Lung (tissue), 12 donors: ENCODE results near the gene DOCK10. TPM values are rescaled to one million over a fixed set of nuclear protein-coding genes. Genes with fewer than 3 reads are reported as not detected.

Experiments
- ATAC-seq: fragments of 200-7000 bp; cut with Tn5 transposase; one replicate; pipeline ENCODE4 v1.9.1; 2020; ENCODE audit warnings: moderate number of reproducible peaks; ENCODE audit not compliant: insufficient read depth, low FRiP score
- DNase-seq, 3 donors: peaks; one replicate each; pipeline ENCODE4 v3.0.0-alpha.2; 2013 to 2017
- H3K27ac ChIP-seq, 2 donors: one replicate each; pipeline ENCODE4 v1.5.1; 2013; ENCODE audit warnings: mild to moderate bottlenecking in 2 of 2, moderate library complexity in 2 of 2, control low read depth in 1 of 2, inconsistent platforms in 1 of 2, low read depth in 1 of 2, low read length in 1 of 2
- H3K27me3 ChIP-seq, 3 donors: one replicate each; pipeline ENCODE4 v1.5.1; 2013; ENCODE audit warnings: low read length in 2 of 3; ENCODE audit not compliant: control insufficient read depth in 3 of 3, insufficient read depth in 3 of 3
- H3K36me3 ChIP-seq, 4 donors: one replicate each; pipeline ENCODE4 v1.5.1; 2013; ENCODE audit warnings: low read length in 4 of 4, mild to moderate bottlenecking in 1 of 4, moderate library complexity in 1 of 4; ENCODE audit not compliant: control insufficient read depth in 4 of 4, insufficient read depth in 4 of 4
- H3K4me1 ChIP-seq, 5 donors: one replicate each; pipeline ENCODE4 v1.5.1; 2013; ENCODE audit warnings: low read length in 5 of 5, mild to moderate bottlenecking in 2 of 5, moderate library complexity in 1 of 5; ENCODE audit not compliant: control insufficient read depth in 5 of 5, insufficient read depth in 5 of 5
- H3K4me3 ChIP-seq: one replicate; pipeline ENCODE4 v1.5.1; 2013; ENCODE audit warnings: mild to moderate bottlenecking, control low read depth, moderate library complexity
- H3K9ac ChIP-seq, 2 donors: one replicate each; pipeline ENCODE4 v1.5.1; 2013; ENCODE audit warnings: low read length in 2 of 2, control low read depth in 1 of 2; ENCODE audit not compliant: insufficient read depth in 1 of 2
- H3K9me3 ChIP-seq, 4 donors: one replicate each; pipeline ENCODE4 v1.5.1; 2013; ENCODE audit warnings: low read length in 3 of 4, mild to moderate bottlenecking in 1 of 4, moderate library complexity in 1 of 4; ENCODE audit not compliant: control insufficient read depth in 4 of 4, insufficient read depth in 3 of 4
- WGBS, 2 donors: extraction: QIAGEN DNeasy Blood & Tissue Kit; methylation state at CpG; one replicate each; pipeline ENCODE4 v1.1.7; 2013; 5-methylcytosine and 5-hydroxymethylcytosine counted together
- polyA plus RNA-seq, 2 donors: library from polyadenylated mRNA; stranded (reverse); fragments of 200-250 nt; gene quantifications; one replicate each; pipeline ENCODE4 v1.2.1, GENCODE V29; 2013
- total RNA-seq, 2 donors: library from RNA; depleted of rRNA in 1 of 2; stranded (reverse); fragments of >200 nt in 1 of 2; gene quantifications; one replicate each; pipeline ENCODE4 v1.2.1, GENCODE V29; 2014 to 2021
- TF ChIP-seq, protein P1 (sequence below): IDR thresholded peaks from 2 replicates; pipeline ENCODE4 v1.5.1; 2012; ENCODE audit warnings: mild to moderate bottlenecking; ENCODE audit errors: control extremely low read depth, extremely low read depth
- donor health status: control.
- donor health status: control.
- donor health status: Bipolar disorder and iron deficiency.
- donor health status: healthy.
- donor health status: DM: yes; HTN: yes; CAD: no.

The DOCK10 gene
- total and polyA plus RNA-seq, 4 donors = 3.1 to 39.8 (median 18.0) TPM

DNA sequence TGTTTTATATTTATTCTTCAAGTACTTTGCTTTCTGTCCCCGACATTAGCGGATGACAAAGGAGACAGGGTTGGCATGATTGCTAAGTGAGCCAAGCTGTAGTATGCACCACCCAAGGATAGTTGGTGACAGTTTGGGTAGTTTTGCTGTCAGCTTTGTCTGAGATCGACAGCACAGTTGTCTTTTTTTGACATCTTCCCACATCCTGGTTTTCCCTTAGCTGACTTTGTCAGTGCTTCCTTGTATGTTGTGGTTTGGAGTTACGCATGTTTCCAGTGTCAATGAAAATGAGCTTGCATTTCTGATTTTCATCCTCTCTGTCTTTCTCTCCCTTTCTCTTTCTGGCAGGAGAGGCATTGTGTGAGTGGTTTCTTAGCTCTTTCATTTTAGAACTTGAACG is 44.6 kb upstream of the DOCK10 start:
- Histone ChIP-seq H3K4me1 (no peaks in the 10 kb centered on the region), H3K9me3 (peaks cover 0 to 5% (median 0%) of the 10 kb centered on the region in 4 donors), H3K9ac (no peak overlapping the region), H3K27ac (no peak overlapping the region), H3K4me3 (no peak overlapping the region), H3K27me3 (no peaks in the 10 kb centered on the region), H3K36me3 (no peaks in the 10 kb centered on the region)
- 73 to 80% methylated on average over 5 of the region's 5 CpGs for WGBS, 2 donors
- no peak for DNase-seq
- ATAC-seq = no peak
- TF ChIP-seq, protein P1, sequence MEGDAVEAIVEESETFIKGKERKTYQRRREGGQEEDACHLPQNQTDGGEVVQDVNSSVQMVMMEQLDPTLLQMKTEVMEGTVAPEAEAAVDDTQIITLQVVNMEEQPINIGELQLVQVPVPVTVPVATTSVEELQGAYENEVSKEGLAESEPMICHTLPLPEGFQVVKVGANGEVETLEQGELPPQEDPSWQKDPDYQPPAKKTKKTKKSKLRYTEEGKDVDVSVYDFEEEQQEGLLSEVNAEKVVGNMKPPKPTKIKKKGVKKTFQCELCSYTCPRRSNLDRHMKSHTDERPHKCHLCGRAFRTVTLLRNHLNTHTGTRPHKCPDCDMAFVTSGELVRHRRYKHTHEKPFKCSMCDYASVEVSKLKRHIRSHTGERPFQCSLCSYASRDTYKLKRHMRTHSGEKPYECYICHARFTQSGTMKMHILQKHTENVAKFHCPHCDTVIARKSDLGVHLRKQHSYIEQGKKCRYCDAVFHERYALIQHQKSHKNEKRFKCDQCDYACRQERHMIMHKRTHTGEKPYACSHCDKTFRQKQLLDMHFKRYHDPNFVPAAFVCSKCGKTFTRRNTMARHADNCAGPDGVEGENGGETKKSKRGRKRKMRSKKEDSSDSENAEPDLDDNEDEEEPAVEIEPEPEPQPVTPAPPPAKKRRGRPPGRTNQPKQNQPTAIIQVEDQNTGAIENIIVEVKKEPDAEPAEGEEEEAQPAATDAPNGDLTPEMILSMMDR = no peak

DNA sequence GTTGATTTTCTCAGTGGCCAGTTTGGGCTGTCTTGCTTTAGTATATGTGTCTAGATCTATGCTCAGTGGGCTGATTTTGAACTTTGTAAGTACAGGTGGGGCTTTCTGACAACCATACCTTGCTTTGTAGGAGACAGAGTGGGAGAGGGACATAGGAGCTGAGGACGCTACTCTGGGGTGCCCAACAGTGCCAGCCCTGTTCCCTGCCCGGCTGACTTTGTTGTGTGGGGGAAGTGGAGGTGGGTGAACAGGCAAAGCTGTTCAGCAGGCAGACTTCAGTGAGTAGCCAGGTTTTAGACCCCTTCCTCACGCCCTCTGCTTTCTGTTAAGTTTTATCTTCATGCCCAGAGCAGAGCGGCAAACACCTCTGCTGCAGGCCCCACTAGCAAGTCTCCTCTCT is 44.2 kb upstream of the DOCK10 start:
- Histone ChIP-seq H3K4me1 (no peaks in the 10 kb centered on the region), H3K27ac (no peak overlapping the region), H3K9ac (no peak overlapping the region), H3K36me3 (no peaks in the 10 kb centered on the region), H3K9me3 (peaks cover 0 to 7% (median 0%) of the 10 kb centered on the region in 4 donors), H3K4me3 (no peak overlapping the region), H3K27me3 (no peaks in the 10 kb centered on the region)
- DNase-seq (no peak), ATAC-seq (no peak)
- 92 to 96% methylated on average over 4 of the region's 4 CpGs for WGBS, 2 donors
- TF ChIP-seq, protein P1 = no peak

DNA sequence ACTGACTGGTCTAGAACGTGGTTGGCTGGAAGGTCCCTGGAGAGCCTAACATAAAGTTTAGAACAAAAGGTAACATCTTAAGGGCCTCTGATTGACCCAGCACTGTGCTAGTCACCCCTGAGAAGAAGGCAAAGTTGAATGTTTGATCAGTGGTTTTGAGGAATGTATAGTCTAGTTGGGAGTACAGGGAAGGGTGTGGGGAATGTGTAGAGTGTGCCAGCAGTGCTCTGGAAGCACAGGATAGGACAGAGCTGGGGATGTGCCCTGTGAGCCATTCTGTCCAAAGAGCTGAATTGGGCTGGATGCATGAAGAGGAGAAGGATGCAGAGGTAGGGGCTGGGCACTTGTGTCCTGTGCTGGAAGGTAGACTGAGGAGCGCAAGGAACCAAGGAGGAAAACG is 41.0 kb upstream of the DOCK10 start:
- Histone ChIP-seq H3K4me3 (no peak overlapping the region), H3K27ac (no peak overlapping the region), H3K4me1 (no peaks in the 10 kb centered on the region), H3K36me3 (no peaks in the 10 kb centered on the region), H3K9ac (no peak overlapping the region), H3K9me3 (peaks cover 0 to 7% (median 0%) of the 10 kb centered on the region in 4 donors), H3K27me3 (no peaks in the 10 kb centered on the region)
- TF ChIP-seq, protein P1 = no peak
- WGBS, 2 donors = 83 to 87% methylated on average over 3 of the region's 3 CpGs
- ATAC-seq = no peak
- DNase-seq = no peak

DNA sequence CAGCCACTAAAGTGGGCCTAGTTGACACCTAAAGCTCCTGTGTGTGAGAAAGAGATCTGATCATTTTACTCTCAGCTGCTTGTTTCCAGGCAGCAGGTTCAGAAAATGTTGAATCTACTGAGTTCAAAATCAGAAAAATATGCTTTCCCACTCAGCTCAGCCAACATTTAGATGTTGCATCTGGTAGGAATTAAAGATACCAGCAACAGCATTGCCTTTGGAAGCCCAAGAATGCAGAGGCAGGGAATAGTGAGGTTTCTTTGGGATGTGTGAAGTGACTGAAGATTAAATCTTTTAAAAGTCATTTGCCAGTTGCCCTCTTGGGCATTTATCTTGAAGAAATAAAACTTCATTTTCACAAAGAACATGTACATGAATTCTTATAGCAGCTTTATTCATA is 33.9 kb upstream of the DOCK10 start:
- H3K36me3 ChIP-seq = no peaks in the 10 kb centered on the region
- no peak overlapping the region for H3K4me3 ChIP-seq
- no peaks in the 10 kb centered on the region for H3K27me3 ChIP-seq
- TF ChIP-seq, protein P1 = no peak
- H3K9me3 ChIP-seq = no peaks in the 10 kb centered on the region
- no peaks in the 10 kb centered on the region for H3K4me1 ChIP-seq
- no peak for DNase-seq
- no peak overlapping the region for H3K27ac ChIP-seq
- ATAC-seq = no peak
- H3K9ac ChIP-seq = no peak overlapping the region
